Trophoblast cell (in vitro differentiated cells and primary cell): ENCODE results near the gene DUSP3.
A peak's percentile ranks its signal among the peaks of the same experiment; 100 is the strongest.

Experiments used
- DNase-seq, 2 donors: peaks; one replicate each; pipeline ENCODE4 v3.0.0-alpha.2; 2016
- H2AFZ ChIP-seq: 2 replicates; pipeline ENCODE4 v1.6.1; 2013; ENCODE audit warnings: low read length, moderate library complexity, mild to moderate bottlenecking; ENCODE audit not compliant: insufficient read depth, poor library complexity
- H2AK5ac ChIP-seq: 2 replicates; pipeline ENCODE4 v1.6.1; 2013; ENCODE audit warnings: mild to moderate bottlenecking, low read length
- H2BK120ac ChIP-seq: 2 replicates; pipeline ENCODE4 v1.6.1; 2013; ENCODE audit warnings: low read length, mild to moderate bottlenecking, moderate library complexity; ENCODE audit not compliant: insufficient read depth, poor library complexity
- H2BK12ac ChIP-seq: 2 replicates; pipeline ENCODE4 v1.6.1; 2013; ENCODE audit warnings: mild to moderate bottlenecking, low read length, moderate library complexity
- H2BK5ac ChIP-seq: 2 replicates; pipeline ENCODE4 v1.6.1; 2013; ENCODE audit warnings: low read length, low read depth, moderate library complexity, mild to moderate bottlenecking; ENCODE audit not compliant: poor library complexity
- H3K14ac ChIP-seq: 2 replicates; pipeline ENCODE4 v1.6.1; 2013; ENCODE audit warnings: mild to moderate bottlenecking, low read length
- H3K18ac ChIP-seq: 2 replicates; pipeline ENCODE4 v1.6.1; 2013; ENCODE audit warnings: mild to moderate bottlenecking, low read length
- H3K23ac ChIP-seq: 2 replicates; pipeline ENCODE4 v1.6.1; 2013; ENCODE audit warnings: low read length
- H3K27ac ChIP-seq: 2 replicates; pipeline ENCODE4 v1.5.1; 2013; ENCODE audit warnings: low read depth, mild to moderate bottlenecking, inconsistent platforms, low read length, moderate library complexity
- H3K27me3 ChIP-seq: 2 replicates; pipeline ENCODE4 v1.6.1; 2013; ENCODE audit warnings: inconsistent platforms, mild to moderate bottlenecking, low read length, moderate library complexity; ENCODE audit not compliant: insufficient read depth
- H3K36me3 ChIP-seq, 2 experiments: 1 replicate in 1 of 2; 2 replicates in 1 of 2; pipeline ENCODE4 v1.6.1; 2013; ENCODE audit warnings: low read length in 2 of 2, mild to moderate bottlenecking in 2 of 2, moderate library complexity in 1 of 2; ENCODE audit not compliant: insufficient read depth in 2 of 2, control insufficient read depth in 1 of 2
- H3K4ac ChIP-seq: 2 replicates; pipeline ENCODE4 v1.6.1; 2013; ENCODE audit warnings: low read depth, mild to moderate bottlenecking, low read length, moderate library complexity
- H3K4me1 ChIP-seq, 2 experiments: 1 replicate in 1 of 2; 2 replicates in 1 of 2; pipeline ENCODE4 v1.6.1; 2013; ENCODE audit warnings: low read length in 2 of 2, mild to moderate bottlenecking in 2 of 2, moderate library complexity in 1 of 2; ENCODE audit not compliant: insufficient read depth in 2 of 2, control insufficient read depth in 1 of 2
- H3K4me2 ChIP-seq: 2 replicates; pipeline ENCODE4 v1.6.1; 2013; ENCODE audit warnings: inconsistent platforms, mild to moderate bottlenecking, low read length, moderate library complexity
- H3K4me3 ChIP-seq: 2 replicates; pipeline ENCODE4 v1.5.1; 2013; ENCODE audit warnings: mild to moderate bottlenecking, low read depth, low read length, inconsistent platforms
- H3K79me1 ChIP-seq: one replicate; pipeline ENCODE4 v1.6.1; 2013; ENCODE audit warnings: low read length
- H3K79me2 ChIP-seq: 2 replicates; pipeline ENCODE4 v1.6.1; 2013; ENCODE audit warnings: low read length, mild to moderate bottlenecking; ENCODE audit not compliant: control insufficient read depth, insufficient read depth, poor library complexity
- H3K9ac ChIP-seq: 2 replicates; pipeline ENCODE4 v1.6.1; 2013; ENCODE audit warnings: mild to moderate bottlenecking, low read length
- H3K9me3 ChIP-seq: 2 replicates; pipeline ENCODE4 v1.6.1; 2013; ENCODE audit warnings: low read depth, mild to moderate bottlenecking, control low read depth, inconsistent platforms, low read length; ENCODE audit not compliant: insufficient read depth
- H4K12ac ChIP-seq: 2 replicates; pipeline ENCODE4 v1.6.1; 2013; ENCODE audit warnings: low read depth, mild to moderate bottlenecking, low read length, moderate library complexity
- H4K8ac ChIP-seq: 2 replicates; pipeline ENCODE4 v1.6.1; 2013; ENCODE audit warnings: low read depth, mild to moderate bottlenecking, low read length, moderate library complexity
- H4K91ac ChIP-seq: one replicate; pipeline ENCODE4 v1.6.1; 2013; ENCODE audit warnings: low read depth, mild to moderate bottlenecking, low read length, moderate library complexity
- WGBS: extraction: QIAGEN DNeasy Blood & Tissue Kit; methylation state at CpG from one replicate; pipeline ENCODE4 v1.1.7; 2013; ENCODE audit warnings: missing lambda C conversion rate; ENCODE audit not compliant: insufficient read length, insufficient coverage; ENCODE audit errors: extremely low coverage; 5-methylcytosine and 5-hydroxymethylcytosine counted together

The DUSP3 gene

DNA sequence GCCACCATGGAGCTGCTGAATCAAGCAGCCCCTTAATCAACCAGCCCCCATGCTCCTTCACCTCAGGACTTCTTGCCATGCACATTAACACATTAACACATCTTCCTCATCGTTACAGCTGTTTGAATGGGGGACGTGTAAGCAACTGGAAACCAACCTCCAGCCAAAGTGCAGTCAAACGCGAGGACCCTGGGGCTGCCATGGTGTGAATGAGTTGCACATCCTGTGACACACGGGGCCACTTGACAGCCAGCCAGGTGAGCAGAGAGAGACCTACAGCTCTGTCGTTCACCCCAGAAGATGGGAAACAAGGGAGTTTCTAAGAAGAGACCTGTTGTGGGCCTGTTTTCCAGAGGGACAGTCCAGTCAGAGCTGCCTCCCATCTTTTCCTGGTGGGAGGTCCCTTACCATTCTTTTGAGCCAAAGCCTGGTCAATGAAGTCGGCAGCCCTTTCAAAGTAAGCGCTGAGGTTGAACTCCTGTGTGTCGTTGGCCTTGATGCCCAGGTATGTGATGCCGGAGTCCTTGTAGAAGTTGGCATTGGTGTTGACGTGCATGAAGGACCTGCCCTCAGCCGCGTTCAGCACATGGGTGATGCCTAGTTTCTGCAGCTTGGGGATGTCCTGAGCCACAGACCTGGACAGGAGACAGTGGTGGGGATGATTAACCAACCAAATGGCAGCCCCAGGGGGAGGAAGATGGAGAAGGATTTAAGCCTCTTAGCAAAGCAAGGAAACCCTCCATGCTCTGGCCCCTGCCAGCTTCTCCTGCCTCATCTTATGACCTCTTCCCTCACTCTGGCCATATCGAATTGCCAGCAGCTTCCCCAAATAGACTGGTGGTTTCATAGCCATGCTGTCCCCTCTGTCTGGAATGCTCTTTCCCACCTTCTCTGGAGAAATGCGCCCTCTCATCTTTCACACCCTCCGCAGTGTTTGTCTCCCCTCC, 4.2 kb downstream of the DUSP3 start:
- no peak overlapping the region for H3K18ac ChIP-seq

DNA sequence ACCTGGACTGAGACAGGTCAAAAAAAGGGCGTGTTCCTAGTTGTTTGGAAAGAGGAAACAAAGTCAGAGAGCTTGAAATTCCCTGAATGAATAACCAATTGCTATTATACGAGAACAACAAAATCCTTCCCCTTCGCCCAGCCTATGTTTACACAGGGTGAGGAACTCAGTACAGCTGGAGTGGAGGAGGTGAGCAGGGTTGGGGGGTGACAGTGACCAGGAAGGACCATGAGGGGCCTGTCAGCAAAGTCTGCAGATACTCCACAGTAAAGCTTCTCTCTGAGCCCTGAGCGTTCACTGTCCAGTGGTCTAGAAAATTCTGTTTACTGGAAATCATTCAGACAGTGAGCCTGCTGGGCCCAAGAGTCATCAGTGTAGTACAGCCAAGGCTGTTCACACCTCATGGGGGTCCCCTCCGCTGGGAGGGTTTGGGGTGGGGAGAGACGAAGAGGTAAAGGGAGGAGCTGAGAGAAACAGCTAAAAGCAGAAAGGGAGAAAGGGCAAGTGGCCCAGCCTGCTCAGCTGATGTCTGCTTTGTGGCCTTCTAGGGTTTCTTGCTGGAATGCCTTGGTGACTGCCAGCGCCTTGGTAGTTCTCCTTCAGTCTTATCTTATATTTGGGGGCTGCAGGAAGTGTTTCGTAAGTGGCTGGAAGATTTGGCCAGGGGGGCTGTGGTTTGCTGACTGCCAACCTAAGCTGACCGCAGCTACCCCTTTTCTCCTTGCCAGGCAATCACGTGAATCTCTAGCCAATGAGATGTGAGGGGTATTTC, 5.7 kb downstream of the DUSP3 start:
- Histone ChIP-seq H4K91ac (no peak overlapping the region), H3K79me2 (peaks cover 7% of the 10 kb centered on the region), H3K36me3 (peaks cover 65 to 73% of the 10 kb centered on the region in 2 experiments), H3K27me3 (no peaks in the 10 kb centered on the region), H3K4me3 (no peak overlapping the region), H3K18ac (no peak overlapping the region), H2AFZ (no peak overlapping the region), H3K9me3 (peaks cover 1% of the 10 kb centered on the region), H4K12ac (no peak overlapping the region), H2AK5ac (no peak overlapping the region), H3K79me1 (peaks cover 5% of the 10 kb centered on the region), H3K14ac (no peak overlapping the region), H2BK120ac (no peak overlapping the region), H2BK12ac (no peak overlapping the region), H3K4me2 (no peak overlapping the region), H3K4me1 (peaks cover 4 to 6% of the 10 kb centered on the region in 2 experiments), H2BK5ac (no peak overlapping the region), H3K4ac (no peak overlapping the region), H3K27ac (no peak overlapping the region), H3K9ac (no peak overlapping the region), H4K8ac (no peak overlapping the region), H3K23ac (no peak overlapping the region)
- WGBS: no CpG with 5 or more reads among the region's 10 CpGs
- peak in 1 of 2 donors; percentile 19 for DNase-seq

More for the DNA sequence above, 4.2 kb downstream of the DUSP3 start:
- H3K9ac ChIP-seq: no peak overlapping the region
- no peak overlapping the region for H2AK5ac ChIP-seq
- no CpG with 5 or more reads among the region's 16 CpGs for WGBS
- no peak overlapping the region for H4K12ac ChIP-seq
- H3K4me1 ChIP-seq: peaks cover 4 to 6% of the 10 kb centered on the region in 2 experiments
- H3K4me3 ChIP-seq: no peak overlapping the region
- peaks cover 53 to 61% of the 10 kb centered on the region in 2 experiments for H3K36me3 ChIP-seq
- H2BK12ac ChIP-seq: no peak overlapping the region
- H3K79me2 ChIP-seq: peaks cover 11% of the 10 kb centered on the region
- no peak for DNase-seq
- H3K27me3 ChIP-seq: no peaks in the 10 kb centered on the region
- no peak overlapping the region for H2BK5ac ChIP-seq
- no peak overlapping the region for H2BK120ac ChIP-seq
- no peak overlapping the region for H3K4ac ChIP-seq
- no peak overlapping the region for H4K8ac ChIP-seq
- H2AFZ ChIP-seq: no peak overlapping the region
- no peak overlapping the region for H3K27ac ChIP-seq
- H3K9me3 ChIP-seq: peaks cover 1% of the 10 kb centered on the region
- peaks cover 16% of the 10 kb centered on the region for H3K79me1 ChIP-seq
- no peak overlapping the region for H3K14ac ChIP-seq
- no peak overlapping the region for H3K23ac ChIP-seq
- H3K4me2 ChIP-seq: no peak overlapping the region
- H4K91ac ChIP-seq: no peak overlapping the region

DNA sequence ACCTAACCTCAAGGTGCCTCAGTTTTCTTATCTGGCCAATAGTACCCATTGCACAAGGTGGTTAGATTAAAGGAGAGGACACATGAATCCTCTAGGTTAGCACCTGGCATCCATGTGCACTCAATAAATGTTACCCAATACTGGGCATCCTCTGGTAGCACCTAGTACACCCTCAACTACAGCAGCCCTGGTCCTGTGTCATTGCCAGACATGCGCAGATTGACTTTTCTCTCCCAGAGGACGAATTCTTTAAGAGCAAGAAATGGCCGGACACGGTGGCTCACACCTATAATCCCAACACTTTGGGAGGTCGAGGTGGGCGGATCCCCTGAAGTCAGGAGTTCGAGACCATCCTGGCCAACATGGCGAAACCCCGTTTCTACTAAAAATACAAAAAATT, 7.3 kb downstream of the DUSP3 start:
- H2BK5ac ChIP-seq: no peak overlapping the region
- H3K27ac ChIP-seq: no peak overlapping the region
- H2AFZ ChIP-seq: no peak overlapping the region
- peaks cover 0 to under 1% of the 10 kb centered on the region in 2 experiments for H3K4me1 ChIP-seq
- no peak overlapping the region for H3K9ac ChIP-seq
- no peak overlapping the region for H2AK5ac ChIP-seq
- no peak overlapping the region for H3K14ac ChIP-seq
- H4K8ac ChIP-seq: no peak overlapping the region
- no peak for DNase-seq
- H2BK120ac ChIP-seq: no peak overlapping the region
- H3K4me2 ChIP-seq: no peak overlapping the region
- WGBS: no CpG with 5 or more reads among the region's 9 CpGs
- no peaks in the 10 kb centered on the region for H3K79me1 ChIP-seq
- H3K4me3 ChIP-seq: no peak overlapping the region
- no peak overlapping the region for H4K91ac ChIP-seq
- peaks cover 2% of the 10 kb centered on the region for H3K79me2 ChIP-seq
- no peak overlapping the region for H3K4ac ChIP-seq
- no peaks in the 10 kb centered on the region for H3K27me3 ChIP-seq
- H2BK12ac ChIP-seq: no peak overlapping the region
- peaks cover 1% of the 10 kb centered on the region for H3K9me3 ChIP-seq
- peaks cover 68 to 78% of the 10 kb centered on the region in 2 experiments for H3K36me3 ChIP-seq
- no peak overlapping the region for H3K23ac ChIP-seq
- H3K18ac ChIP-seq: no peak overlapping the region
- H4K12ac ChIP-seq: no peak overlapping the region

DNA sequence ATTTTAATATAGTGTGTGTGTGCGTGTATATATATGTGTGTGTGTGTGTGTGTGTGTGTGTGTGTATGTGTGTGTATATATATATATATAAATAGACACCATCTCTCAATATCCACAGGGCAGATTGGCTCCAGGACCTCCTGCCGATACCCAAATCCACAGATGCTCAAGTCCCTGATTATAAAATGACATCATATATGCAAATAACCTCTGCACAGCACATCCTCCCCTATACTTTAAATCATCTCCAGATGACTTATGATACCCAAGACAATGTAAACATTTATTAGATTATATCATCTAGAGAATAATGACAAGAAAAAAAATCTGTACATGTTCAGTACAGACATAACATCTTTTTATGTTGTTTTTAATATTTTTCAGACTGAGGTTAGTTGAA, 7.8 kb downstream of the DUSP3 start:
- no peak overlapping the region for H2BK12ac ChIP-seq
- peaks cover 1% of the 10 kb centered on the region for H3K9me3 ChIP-seq
- no peaks in the 10 kb centered on the region for H3K79me1 ChIP-seq
- no peak overlapping the region for H2AFZ ChIP-seq
- H4K8ac ChIP-seq: no peak overlapping the region
- H2BK120ac ChIP-seq: no peak overlapping the region
- no peak overlapping the region for H4K12ac ChIP-seq
- no peaks in the 10 kb centered on the region for H3K79me2 ChIP-seq
- H3K4me2 ChIP-seq: no peak overlapping the region
- 100% methylated on average over 1 of the region's 2 CpGs for WGBS
- H2BK5ac ChIP-seq: no peak overlapping the region
- H3K9ac ChIP-seq: no peak overlapping the region
- H3K4me1 ChIP-seq: no peaks in the 10 kb centered on the region
- no peak overlapping the region for H3K23ac ChIP-seq
- no peak for DNase-seq
- H2AK5ac ChIP-seq: no peak overlapping the region
- H3K14ac ChIP-seq: no peak overlapping the region
- H3K18ac ChIP-seq: no peak overlapping the region
- H3K27ac ChIP-seq: no peak overlapping the region
- H3K27me3 ChIP-seq: no peaks in the 10 kb centered on the region
- no peak overlapping the region for H4K91ac ChIP-seq
- H3K36me3 ChIP-seq: peaks cover 64 to 74% of the 10 kb centered on the region in 2 experiments
- H3K4ac ChIP-seq: no peak overlapping the region
- H3K4me3 ChIP-seq: no peak overlapping the region
